Measurements from ENCODE around the gene AMPD3. TPM values are rescaled to one million over a fixed set of nuclear protein-coding genes. Genes with fewer than 3 reads are reported as not detected.

The AMPD3 gene
- total and polyA plus RNA-seq, 2 donors (not counting 1 experiment from before 2014, with no cell fraction given) = 40.1 to 85.5 TPM

DNA sequence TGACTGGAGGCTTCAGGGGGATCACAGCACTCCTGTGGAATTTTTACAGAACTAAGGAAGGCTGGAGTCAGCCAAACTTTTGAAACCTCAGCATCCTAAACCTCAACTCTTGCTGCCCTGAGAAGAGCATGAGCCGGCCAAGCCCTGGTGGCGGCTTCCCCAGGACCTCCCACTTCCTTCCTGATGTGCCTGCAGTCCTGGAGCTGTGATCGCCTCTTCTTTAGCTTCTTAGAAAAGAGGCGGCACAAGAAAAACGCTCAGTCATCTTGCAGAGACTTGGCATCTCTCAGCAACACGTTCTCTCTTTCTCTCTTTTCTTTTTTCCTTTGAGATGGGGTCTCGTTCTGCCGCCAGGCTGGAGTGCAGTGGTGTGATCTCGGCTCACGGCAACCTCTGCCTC, 40.4 kb upstream of the AMPD3 start:
- POLR2A ChIA-PET = interaction anchor here (1.8 to 2.2 kb wide), 2 partner anchors 27 to 126 kb away, joined by 6 to 9 read pairs; partner anchors contain the start of gene RNF141
- CTCF ChIA-PET = interaction anchor here (1.0 to 8.9 kb wide), 29 partner anchors 7 to 338 kb away, joined by 3 to 171 read pairs (median 13); partner anchors contain the start of genes AMPD3 and RNF141
- Histone ChIP-seq H3K4me2 (replicated peaks; ENCODE audit: low read depth, low read length, poor library complexity, severe bottlenecking) (peak overlapping the region; percentile 47), H3K36me3 (replicated peaks in 1 of 2; ENCODE audit: control extremely low read depth in 1 of 2, control insufficient read depth in 1 of 2, extremely low read depth in 1 of 2, insufficient read depth in 2 of 2, low read length in 1 of 2) (no peaks in the 10 kb centered on the region), H3K27me3 (replicated peaks in 1 of 4; ENCODE audit: control extremely low read depth in 1 of 4, control insufficient read depth in 3 of 4, insufficient read depth in 4 of 4, low read length in 3 of 4) (no peaks in the 10 kb centered on the region), H3K27ac (ENCODE audit: low read length in 2 of 2) (no peak overlapping the region), H3K79me2 (ENCODE audit: control insufficient read depth, insufficient read depth, low read length) (no peaks in the 10 kb centered on the region), H3K9ac (ENCODE audit: low read length) (peak overlapping the region; percentile 2), H3K4me1 (ENCODE audit: control insufficient read depth in 2 of 2, insufficient read depth in 2 of 2, low read length in 2 of 2) (peaks cover 15 to 20% of the 10 kb centered on the region in 2 donors), H3K9me3 (ENCODE audit: control extremely low read depth in 1 of 3, control insufficient read depth in 2 of 3, insufficient read depth in 1 of 3, low read length in 2 of 3) (no peaks in the 10 kb centered on the region), H2AFZ (ENCODE audit: insufficient read depth, low read depth, low read length, poor library complexity, severe bottlenecking) (peak overlapping the region; percentile 57), H3K4me3 (ENCODE audit: control extremely low read depth in 1 of 5, extremely low read depth in 1 of 5, insufficient read depth in 1 of 5, low read depth in 2 of 5, low read length in 4 of 5) (peak overlapping the region in 1 of 5 experiments; percentile 4), H4K20me1 (ENCODE audit: control insufficient read depth, insufficient read depth, low read length, poor library complexity, severe bottlenecking) (no peaks in the 10 kb centered on the region)
- Mint-ChIP-seq H3K27me3 (no peaks in the 10 kb centered on the region), H3K4me3 (peak overlapping the region; percentile 50), H3K9me3 (ENCODE audit: insufficient read depth) (no peaks in the 10 kb centered on the region), H3K27ac (no peak overlapping the region), H3K4me1 (peaks cover 22% of the 10 kb centered on the region)
- TF ChIP-seq, protein P1, sequence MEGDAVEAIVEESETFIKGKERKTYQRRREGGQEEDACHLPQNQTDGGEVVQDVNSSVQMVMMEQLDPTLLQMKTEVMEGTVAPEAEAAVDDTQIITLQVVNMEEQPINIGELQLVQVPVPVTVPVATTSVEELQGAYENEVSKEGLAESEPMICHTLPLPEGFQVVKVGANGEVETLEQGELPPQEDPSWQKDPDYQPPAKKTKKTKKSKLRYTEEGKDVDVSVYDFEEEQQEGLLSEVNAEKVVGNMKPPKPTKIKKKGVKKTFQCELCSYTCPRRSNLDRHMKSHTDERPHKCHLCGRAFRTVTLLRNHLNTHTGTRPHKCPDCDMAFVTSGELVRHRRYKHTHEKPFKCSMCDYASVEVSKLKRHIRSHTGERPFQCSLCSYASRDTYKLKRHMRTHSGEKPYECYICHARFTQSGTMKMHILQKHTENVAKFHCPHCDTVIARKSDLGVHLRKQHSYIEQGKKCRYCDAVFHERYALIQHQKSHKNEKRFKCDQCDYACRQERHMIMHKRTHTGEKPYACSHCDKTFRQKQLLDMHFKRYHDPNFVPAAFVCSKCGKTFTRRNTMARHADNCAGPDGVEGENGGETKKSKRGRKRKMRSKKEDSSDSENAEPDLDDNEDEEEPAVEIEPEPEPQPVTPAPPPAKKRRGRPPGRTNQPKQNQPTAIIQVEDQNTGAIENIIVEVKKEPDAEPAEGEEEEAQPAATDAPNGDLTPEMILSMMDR (IDR thresholded peaks at IDR 0.05) = no peak
- TF ChIP-seq EZH2 (IDR thresholded peaks at IDR 0.05; ENCODE audit: borderline replicate concordance, insufficient read depth, low read depth, low read length, poor library complexity, severe bottlenecking) = no peak
- DNase-seq (peak; percentile 33), ATAC-seq (ENCODE audit: low read depth) (no peak)
- WGBS (ENCODE audit: insufficient coverage) = 13% methylated on average over 9 of the region's 10 CpGs
- intact Hi-C loops (cut with micrococcal nuclease) = no loop called here

DNA sequence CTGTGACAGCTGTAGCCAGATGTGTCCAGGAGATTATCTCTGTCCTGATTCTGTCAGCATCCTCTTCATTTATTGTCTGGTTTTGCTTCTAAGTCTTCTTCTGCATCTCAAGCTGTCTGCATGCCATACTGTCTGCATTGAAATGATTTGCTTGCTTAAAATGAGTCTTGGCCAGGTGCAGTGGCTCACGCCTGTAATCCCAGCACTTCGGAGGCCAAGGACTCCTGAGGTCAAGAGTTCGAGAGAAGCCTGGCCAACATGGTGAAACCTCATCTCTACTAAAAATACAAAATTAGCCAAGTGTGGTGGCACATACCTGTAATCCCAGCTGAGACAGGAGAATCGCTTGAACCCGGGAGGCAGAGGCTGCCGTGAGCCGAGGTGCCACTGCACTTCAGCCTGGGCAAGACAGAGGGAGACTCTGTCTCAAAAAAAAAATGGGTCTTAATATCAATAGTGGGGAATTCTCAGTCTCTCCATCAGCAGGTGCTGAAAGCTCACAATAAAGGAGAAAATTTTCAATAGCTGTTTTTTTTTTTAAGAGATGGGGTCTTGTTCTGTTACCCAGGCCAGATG, 39.2 kb upstream of the AMPD3 start:
- WGBS (ENCODE audit: insufficient coverage) = 96% methylated on average over 7 of the region's 7 CpGs
- Mint-ChIP-seq H3K4me1 (peaks cover 22% of the 10 kb centered on the region), H3K4me3 (no peak overlapping the region), H3K27ac (no peak overlapping the region), H3K27me3 (no peaks in the 10 kb centered on the region), H3K9me3 (ENCODE audit: insufficient read depth) (no peaks in the 10 kb centered on the region)
- H3K9me3 ChIP-seq (ENCODE audit: control extremely low read depth in 1 of 3, control insufficient read depth in 2 of 3, insufficient read depth in 1 of 3, low read length in 2 of 3) = no peaks in the 10 kb centered on the region
- H4K20me1 ChIP-seq (ENCODE audit: control insufficient read depth, insufficient read depth, low read length, poor library complexity, severe bottlenecking) = no peaks in the 10 kb centered on the region
- intact Hi-C loops (cut with micrococcal nuclease) = no loop called here
- peaks cover 15 to 20% of the 10 kb centered on the region in 2 donors for H3K4me1 ChIP-seq (ENCODE audit: control insufficient read depth in 2 of 2, insufficient read depth in 2 of 2, low read length in 2 of 2)
- CTCF ChIA-PET = interaction anchor here (0.7 to 8.9 kb wide), 19 partner anchors 11 to 355 kb away, joined by 3 to 171 read pairs (median 3); partner anchors contain the start of genes AMPD3 and RNF141
- H2AFZ ChIP-seq (ENCODE audit: insufficient read depth, low read depth, low read length, poor library complexity, severe bottlenecking) = no peak overlapping the region
- H3K4me3 ChIP-seq (ENCODE audit: control extremely low read depth in 1 of 5, extremely low read depth in 1 of 5, insufficient read depth in 1 of 5, low read depth in 2 of 5, low read length in 4 of 5) = no peak overlapping the region
- no peaks in the 10 kb centered on the region for H3K27me3 ChIP-seq (replicated peaks in 1 of 4; ENCODE audit: control extremely low read depth in 1 of 4, control insufficient read depth in 3 of 4, insufficient read depth in 4 of 4, low read length in 3 of 4)
- POLR2A ChIA-PET = no interaction called here
- ATAC-seq (ENCODE audit: low read depth) (no peak), DNase-seq (no peak)
- H3K27ac ChIP-seq (ENCODE audit: low read length in 2 of 2) = no peak overlapping the region
- no peak overlapping the region for H3K4me2 ChIP-seq (replicated peaks; ENCODE audit: low read depth, low read length, poor library complexity, severe bottlenecking)
- H3K36me3 ChIP-seq (replicated peaks in 1 of 2; ENCODE audit: control extremely low read depth in 1 of 2, control insufficient read depth in 1 of 2, extremely low read depth in 1 of 2, insufficient read depth in 2 of 2, low read length in 1 of 2) = no peaks in the 10 kb centered on the region
- no peak overlapping the region for H3K9ac ChIP-seq (ENCODE audit: low read length)
- H3K79me2 ChIP-seq (ENCODE audit: control insufficient read depth, insufficient read depth, low read length) = no peaks in the 10 kb centered on the region
- no peak for TF ChIP-seq EZH2 (IDR thresholded peaks at IDR 0.05; ENCODE audit: borderline replicate concordance, insufficient read depth, low read depth, low read length, poor library complexity, severe bottlenecking)
- TF ChIP-seq, protein P1 (IDR thresholded peaks at IDR 0.05) = peak; percentile 23
